Activated CD8-positive, alpha-beta memory T cell treated with anti-CD3 and anti-CD28 coated beads, Interleukin-2, amount 50 U/mL, for 48 hours (primary cell): ENCODE results near the gene ADM2.

Source experiments
- DNase-seq: peaks from one replicate; pipeline ENCODE4 v3.0.0-alpha.2; 2020

ADM2 gene

DNA sequence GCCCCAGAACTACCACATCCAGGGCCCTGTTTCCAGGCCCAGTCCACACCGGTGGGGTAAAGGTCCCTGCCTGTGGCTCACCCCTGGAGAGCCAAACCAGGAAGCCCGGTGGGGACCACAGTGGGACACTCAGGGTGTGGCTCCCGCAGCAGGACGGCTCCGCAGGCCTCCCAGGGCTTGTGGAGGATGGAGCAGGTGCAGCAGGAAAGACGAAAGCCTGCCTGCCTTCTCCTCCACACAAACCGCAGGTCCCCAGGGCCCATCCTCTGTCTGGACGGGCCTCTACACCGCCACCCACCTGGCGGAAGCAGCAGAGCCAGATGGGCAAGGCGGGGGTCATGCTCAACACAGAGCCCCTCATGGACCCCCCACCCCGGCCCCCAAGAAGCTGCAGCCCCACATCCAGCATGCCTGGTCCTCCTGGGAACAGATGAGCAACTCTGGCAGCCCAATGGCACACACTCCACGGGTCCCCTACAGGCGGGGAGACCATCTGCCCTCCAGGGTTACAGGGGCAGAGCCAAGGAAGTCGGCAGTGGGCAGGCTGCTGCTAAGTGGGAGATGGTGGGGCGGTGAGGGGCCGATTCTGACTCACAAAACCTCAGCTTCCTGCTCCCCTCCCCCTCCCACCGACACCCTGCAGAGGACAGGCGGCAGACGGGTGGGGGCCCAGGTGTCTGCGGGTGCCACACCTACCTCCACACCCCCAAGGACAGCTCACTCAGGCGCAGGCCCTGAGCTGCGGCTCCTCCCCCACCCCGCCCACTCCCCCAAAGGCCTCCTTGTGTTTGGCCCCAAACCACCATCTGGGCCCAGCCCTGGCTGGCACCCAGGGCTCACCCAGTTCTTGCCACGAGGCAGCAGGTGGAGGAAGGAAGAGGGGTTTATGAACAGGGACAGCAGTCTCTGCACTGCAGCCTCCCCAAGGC is 11.7 kb upstream of the ADM2 start:
- peak; percentile 94 for DNase-seq

DNA sequence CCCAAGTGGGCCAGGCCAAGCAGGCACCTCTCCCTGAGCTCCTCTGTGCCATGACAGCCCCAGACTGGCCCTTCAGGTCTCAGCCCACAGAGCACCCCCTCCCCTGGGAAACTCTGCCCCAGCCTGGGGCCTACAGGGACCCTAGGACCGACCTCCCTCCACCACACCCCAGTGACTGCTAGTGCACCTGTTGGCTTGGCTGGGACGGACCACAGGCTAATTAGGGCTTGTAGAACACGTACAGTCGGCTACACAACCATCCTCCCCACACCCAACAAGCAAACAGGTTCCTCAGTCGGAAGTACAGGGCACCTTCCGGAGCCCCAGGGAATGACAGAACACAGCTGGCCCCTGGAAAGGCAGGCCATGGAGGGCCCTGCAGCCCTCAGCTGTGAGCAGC is 10.9 kb upstream of the ADM2 start:
- no peak for DNase-seq

DNA sequence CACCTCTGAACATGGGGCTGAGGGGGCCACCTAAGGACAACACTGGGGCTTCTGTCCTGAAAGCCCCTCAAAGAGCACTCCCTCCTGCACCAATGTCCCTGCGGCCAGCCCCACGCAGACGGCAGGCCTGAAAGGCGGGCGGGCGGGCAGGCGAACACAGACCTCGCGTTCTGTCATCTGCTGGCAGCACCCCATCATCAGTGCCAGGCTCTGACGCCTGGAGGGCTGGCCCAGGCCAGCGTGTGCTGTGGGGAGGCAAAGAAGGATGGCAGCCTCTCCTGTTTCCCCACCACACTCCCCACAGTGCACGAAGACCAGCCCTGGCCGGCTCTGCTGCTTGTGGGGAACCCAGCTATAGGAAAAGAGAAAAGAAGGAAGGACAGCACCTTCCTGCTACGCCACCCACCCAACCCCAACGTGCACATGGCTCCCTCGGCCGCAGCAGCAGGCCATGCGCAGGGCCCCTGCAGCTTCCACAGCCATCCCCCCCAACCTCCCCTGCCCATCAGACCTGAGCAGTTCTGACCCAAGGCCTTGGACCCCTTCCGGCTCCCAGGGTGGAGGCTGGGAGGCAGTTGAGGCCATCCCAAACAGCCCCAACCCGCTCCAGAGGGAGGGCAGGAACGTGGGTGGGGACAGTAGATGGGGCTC is 10.0 kb upstream of the ADM2 start:
- no peak for DNase-seq

DNA sequence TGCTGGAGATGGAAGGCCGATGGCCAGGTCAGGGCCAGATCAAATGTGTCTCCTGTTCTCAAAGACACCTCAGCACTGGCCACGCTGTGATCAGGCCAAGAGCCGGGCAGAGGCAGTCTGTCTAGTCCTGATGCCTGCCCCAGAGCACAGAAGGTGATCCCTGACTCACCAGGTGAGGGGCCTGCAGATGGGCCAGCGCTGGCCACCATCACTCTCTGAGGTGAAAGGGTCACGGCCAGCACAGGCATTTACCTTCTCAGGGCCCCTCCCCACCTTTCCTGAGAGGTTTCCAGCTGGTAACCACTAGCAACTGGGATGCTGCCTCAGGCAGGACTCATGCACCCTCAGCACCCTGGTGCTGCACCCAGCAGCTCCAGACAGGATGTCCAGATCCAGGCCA is 9.4 kb upstream of the ADM2 start:
- DNase-seq = no peak

DNA sequence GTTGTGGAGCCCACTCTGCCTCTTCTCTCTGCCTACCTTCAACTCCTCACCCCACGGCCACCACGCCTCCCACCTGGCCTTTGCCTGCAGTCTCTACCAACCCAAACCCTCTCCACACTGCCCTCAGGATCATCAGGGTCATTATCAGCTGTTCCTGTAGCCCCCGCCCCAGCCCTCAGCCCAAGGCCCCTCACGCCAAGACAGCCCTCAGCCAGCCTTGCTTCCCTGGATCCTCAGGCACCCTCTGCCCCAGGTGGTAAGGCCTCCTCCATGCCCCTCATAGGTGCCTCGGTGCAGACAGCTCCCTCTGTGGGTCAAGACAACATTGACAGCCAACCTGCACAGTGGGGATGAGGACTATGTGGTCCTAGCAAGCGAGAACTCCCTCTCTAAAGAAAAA is 8.3 kb upstream of the ADM2 start:
- DNase-seq = no peak

DNA sequence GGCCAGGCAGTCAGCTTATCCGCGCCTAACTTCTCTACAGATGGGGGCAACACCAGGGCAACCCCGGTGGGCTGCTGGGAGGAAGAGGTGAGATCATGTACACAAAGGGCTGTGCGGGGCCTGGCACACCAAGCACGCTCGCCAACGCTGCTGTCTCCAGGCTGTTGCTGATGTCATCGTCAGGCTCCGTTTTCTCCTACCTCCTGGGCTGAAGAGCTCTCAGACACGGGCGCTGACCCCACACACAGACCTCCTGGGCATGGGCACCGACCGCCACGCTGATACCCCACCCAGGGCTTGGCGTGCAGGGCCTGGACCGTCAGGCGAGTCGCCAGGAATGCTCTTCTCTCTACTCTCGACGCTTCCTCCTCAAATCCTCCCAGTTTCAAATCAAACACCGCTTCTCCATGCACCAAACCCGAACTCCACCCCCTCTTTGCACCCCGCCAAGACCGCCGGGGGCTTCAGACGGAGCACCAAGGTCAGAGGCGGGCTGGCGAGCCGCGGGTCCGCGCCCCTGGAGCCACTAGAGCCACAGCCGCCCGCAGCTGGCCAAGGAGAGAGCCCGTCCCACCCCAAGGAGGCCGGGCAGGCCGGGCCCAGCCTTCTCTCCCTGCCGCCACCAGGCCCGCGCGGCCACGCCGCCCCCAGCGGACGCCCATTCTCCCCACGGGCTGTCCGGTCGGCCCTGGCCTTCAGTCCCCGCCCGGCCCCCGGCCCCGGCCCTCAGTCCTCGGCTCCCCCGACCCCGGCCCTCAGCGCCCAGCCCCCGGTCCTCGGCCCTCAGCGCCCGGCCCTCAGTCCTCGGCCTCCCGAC is 7.3 kb upstream of the ADM2 start:
- DNase-seq = peak; percentile 72

DNA sequence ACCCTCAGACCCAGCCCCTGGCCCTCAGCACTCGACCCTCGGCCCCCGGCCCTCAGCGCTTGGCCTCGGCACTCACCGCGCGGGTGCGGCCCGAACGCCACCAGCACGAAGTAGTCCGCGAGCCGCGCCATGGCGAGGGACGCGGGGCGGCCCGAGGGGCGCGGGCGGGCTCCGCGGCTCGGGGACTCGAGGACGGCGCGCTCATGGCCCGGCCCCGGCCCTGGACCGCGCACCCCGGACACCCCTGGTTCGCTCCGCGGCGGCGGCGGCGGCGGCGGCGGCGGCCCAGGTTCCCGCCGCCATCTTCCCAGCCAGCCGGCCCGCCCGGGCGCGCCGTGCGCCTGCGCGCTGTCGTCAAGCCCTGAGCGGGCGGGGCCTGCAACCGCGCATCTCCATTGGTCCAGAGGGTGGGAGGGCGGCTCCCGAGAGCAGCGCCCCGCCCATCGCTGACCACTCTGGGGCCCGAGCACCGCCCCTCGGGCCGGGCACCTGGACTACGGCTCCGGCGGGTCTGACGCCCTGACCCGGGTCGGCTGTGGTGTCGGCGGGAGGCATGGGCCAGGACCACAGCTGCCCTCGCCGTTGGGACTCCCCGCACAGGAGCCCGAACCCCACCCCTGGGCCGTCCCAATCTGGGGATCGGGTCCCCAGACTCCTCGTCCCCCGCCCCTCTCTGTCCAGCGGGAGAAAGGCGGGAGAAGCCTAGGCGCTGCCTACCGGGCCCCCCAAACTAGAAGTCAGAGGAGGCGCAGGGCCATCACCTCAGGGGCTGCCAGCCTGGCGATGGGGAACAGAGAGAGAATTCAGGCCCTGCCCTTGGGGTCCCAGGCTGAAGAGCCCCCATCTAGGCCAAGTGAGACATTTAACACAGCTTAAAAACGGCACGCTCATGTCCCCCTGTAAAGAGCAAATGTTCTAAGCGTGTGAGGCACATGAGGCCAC is 6.4 kb upstream of the ADM2 start, which contains the start of gene SBF1:
Gene SBF1 (minus strand): TSS at position 326 of the 942 bp plus-strand sequence. CDS start 195 bp downstream, at position 131.
- DNase-seq = peak; percentile 95

DNA sequence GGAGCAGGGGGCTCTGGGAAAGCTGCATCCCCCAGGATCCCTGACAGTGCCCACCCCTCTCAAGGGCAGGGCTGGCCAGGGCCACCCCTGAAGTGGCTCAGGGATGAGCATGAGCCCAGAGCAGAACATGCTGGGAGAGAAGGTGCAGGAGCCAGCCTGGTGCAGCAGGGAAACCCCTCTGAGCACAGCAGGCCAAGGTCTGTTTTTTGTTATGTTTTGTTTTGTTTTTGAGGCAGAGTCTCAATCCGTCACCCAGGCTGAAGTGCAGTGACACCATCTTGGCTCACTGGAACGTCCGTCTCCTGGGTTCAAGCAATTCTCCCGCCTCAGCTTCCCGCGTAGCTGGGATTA is 5.7 kb upstream of the ADM2 start:
- DNase-seq = no peak

DNA sequence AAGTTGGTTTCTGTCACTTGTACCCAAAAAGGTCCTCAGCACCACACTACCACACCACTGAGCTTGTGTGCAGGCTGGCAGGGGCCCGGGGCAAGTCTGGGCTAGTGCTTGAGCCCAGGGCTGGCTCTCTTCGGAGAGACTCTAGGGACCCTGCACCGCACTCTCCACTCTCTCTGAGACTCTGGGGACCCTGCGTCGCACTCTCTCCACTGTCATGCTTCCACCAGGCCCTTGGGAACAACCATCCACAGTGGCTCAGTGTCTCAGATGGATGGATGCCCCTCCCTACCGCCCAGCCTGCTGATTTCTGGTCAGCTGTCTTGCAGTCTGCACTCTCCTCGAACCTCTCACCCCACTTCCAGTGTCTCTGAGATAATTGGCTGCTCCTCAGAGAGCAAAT is 4.5 kb upstream of the ADM2 start:
- DNase-seq = no peak

DNA sequence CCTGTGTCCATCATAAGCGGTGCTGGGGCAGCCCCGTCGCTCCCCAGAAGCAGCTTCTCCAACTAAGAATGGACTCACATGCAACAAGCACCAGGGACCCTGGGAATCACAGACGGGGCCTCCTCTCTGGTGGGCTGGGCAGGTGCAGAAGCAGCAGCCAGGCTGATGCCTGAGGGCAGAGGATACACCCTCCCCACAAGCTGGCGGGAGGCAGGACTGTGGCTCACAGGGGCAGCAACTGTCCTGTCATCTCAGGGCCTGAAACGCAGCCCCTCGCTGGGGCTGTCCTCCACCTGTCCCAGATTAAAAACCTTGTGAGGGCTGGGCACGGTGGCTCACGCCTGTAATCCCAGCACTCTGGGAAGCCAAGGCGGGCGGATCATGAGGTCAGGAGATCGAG is 3.4 kb upstream of the ADM2 start:
- DNase-seq = no peak

DNA sequence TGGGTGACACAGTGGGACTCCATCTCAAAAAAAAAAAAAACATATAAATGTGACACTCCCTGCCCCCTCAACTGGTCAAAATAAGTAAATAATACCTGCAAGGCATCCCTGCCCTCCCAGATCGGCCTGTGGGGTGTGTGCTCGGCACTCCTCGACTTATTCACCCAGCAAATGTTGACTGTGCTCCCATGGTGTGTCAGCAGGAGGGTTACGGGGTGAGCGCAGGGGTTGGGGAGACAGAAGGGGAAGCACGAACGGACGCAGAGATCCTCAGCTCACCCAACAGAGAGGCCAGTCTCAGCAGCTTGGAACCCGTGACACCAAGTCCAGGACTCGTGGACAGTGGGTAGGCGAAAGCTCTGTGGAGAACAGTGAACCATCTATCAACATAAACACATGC is 1.6 kb upstream of the ADM2 start:
- DNase-seq = no peak

DNA sequence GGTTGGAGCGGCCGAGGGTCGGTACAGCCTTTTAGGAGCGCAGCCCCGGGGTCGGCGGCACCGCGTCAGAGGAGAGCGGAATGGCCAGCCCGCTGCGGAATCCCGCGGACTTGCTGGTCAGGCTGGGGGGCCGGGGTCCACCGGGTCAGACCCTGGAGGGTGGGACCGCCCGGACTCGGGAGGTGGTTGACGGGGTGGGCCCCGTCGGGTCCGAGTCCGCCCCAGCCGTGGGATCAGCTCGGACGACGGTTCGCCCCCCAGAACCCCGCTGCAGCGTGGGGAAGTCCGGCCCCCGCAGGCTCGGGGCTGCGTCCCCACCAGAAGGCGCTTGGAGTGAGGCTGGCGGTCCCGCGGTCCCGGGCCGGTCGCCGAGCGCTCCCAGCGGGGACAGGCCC is 301 bp upstream of the ADM2 start:
- no peak for DNase-seq

DNA sequence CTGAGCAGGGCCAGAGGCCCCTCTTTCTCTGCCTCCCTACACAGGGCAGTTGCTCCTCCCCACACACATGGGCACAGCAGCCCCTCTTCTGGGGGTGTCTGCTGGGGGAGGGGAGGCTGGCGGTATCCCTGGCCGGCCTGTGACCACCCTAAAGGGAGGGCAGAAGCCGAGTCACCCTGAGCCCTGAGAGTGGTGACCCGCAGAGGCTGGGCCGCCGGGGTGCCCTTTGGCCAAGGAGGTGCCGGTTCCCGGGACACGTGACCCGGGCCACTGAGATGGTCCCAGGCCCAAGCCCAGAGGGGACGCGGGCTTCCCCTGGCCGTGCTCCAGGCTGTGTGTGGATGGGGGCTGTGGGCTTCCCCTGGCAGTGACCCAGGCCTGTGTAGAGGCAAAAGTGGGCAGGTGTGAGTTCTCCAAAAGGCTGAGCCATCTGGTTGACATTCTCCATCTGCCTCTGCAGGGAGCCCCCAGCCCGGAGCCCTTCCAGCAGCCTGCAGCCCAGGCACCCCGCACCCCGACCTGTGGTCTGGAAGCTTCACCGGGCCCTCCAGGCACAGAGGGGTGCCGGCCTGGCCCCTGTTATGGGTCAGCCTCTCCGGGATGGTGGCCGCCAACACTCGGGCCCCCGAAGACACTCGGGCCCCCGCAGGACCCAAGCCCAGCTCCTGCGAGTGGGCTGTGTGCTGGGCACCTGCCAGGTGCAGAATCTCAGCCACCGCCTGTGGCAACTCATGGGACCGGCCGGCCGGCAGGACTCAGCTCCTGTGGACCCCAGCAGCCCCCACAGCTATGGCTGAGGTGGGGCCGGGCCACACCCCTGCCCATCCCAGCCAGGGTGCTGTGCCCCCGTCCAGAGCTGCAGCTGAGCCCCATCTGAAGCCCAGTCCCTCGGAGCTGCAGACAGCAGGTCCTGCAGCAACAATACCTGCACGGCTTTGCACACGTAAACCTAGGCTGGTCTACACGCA is 1.0 kb downstream of the ADM2 start:
- DNase-seq = no peak

DNA sequence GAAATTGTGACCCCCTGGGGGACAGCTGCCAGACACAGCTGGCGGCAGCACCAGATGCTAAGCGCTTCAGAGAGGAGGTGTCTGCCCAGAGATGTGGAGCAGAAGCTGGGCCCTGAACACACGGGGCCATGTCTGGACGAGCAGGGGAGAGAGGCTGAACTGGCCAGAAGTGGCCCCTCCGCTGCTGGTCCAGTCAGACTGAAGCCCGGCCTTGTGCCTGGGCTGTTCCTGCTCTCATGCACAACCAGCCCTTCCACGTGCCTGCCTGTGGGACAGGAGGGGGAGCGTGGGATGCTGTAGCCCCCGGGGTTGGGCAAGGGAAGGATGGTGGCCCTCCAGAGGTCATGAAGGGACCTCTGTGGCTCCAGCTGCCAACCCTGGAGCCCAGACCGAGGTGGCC is 1.8 kb downstream of the ADM2 start:
- no peak for DNase-seq

DNA sequence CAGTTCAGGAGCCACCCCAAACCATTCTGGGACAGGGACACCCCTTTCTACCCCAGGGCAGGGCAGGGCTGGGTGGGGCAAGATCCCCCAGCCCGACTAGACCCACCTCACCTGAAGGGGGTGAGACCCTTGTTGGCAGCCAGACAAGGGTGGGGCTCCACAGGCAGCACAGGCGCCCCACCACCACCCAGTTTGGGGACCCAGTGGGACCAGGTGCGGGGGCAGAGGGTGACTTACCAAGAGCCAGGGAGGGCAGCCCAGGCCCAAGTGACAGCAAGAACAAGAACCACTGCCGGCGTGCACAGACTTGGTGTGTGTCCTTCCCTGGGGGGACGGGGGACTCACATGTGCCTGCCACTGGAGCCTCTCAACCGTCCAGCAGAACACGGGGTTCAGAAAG is 2.2 kb downstream of the ADM2 start:
- no peak for DNase-seq

DNA sequence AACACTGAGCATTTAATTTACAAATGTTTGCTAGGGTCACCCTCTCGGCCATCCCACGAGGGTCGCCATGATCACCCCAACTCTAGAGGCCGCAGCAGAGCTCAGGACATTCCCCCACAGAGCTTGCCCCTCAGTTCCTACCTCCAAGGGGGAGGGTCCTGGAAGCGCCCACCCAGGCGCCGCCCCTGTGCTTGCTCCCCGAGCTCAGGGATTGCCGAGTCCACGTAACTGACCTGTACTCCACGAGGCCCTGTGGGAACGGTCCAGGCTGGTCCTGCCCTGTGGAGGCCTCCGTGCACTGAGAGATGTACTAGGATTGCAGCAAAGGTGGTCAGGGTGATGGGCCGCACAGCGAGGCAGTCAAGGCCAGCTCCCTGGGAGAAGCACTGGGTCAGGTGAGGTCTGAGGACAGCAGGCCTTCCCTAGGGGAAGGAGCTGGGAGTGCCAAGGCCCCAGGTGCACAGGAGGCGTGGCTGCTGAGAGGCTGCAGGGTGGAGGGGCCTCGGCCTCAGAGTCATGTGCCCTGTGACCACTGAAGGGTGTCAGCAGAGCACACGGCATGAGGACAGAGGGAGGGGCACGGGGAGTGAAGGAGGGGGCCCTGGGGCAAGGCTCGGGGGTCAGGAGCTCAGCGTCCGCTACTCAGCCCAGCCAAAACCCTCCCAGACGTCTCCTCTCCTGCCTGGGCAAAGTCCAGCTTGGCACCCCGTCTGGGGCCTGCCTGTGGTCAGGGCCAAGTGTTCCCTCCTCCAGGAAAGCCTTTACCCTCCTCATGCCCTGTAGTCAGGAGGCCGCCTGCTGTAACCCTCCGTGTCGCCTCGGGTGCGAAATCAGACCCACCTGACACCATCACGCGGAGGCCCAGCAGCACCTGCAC is 2.9 kb downstream of the ADM2 start:
- DNase-seq = no peak

DNA sequence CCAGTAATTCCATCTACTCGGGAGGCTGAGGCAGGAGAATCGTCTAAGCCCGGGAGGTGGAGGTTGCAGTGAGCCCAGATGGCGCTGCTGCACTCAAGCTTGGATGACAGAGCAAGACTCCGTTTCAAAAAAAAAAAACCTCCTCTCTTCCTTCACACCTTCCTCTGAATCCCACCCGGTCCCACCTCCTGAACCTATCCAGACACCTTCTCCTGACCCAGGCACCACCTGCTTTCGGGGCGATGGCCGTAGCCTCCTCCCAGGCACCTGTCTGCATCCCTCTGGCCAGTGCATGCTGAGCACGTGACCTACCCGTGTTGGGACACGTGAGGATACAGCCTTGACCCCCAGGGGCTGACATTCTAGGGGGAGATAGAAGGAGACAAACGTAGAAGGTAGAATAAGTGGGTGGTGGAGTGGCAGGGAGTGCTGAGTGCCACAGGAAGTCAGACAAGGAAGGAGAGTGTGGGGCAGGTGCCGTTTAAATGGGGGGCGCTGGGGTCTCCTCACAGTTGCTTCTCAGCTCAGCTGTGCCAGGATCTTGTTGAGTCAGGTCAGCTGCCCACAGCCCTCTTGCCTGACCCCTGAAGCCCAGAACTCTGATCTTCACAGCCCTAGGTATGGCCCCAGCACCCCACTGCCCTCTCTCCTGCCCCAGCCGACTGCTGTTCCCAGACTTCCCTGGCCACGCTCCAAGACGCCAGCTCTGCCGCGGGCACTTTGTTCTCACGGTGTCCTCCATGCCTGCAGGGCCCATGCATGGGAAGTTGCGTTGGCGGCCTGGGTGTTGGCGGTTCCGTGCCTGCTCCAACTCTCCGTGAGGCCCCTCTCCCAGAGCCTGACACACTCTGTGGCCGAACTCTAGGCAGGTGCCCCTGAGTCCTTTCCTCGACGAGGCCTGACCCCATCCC is 4.1 kb downstream of the ADM2 start:
- no peak for DNase-seq

DNA sequence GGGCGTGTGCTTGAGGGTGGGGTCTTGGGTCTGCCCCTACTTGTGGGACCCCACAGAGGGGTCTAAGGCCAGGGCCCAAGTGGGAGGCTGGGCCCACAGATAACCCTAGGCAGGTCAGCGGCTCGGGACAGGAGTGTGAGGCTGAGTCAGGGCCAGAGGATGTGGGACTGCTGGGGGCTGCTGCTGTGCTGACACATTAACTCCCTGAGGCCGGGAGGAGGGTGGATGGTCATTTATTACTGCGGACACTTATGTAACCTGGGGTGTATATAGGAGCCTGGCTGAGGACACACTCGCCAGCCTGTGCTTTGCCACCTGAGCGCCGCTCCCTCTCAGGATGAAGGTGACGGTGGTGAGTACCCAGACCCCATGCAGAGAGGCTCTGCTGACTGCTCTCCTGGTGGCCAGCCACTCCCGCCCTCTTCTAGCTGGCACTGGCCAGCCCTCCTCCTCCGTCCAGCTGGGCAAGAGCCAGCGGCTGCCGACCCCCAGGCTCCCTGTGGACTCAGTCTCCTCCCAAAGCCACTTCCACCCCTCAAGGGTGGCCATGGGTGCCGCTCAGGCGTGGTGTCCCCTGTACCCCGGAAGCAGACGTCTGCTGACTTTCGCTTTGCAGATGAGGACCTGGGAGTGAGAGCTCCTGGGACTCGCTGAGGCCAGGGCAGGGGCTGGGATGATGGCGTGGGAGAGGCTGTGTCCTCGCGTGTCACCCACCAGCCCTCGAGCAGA is 5.4 kb downstream of the ADM2 start, which contains the start of gene MIOX:
Gene MIOX (plus strand): TSS at position 299 of the 729 bp plus-strand sequence. CDS start 39 bp downstream, at position 338.
- no peak for DNase-seq
